ENCODE data around the gene HNRNPA1.

DNA sequence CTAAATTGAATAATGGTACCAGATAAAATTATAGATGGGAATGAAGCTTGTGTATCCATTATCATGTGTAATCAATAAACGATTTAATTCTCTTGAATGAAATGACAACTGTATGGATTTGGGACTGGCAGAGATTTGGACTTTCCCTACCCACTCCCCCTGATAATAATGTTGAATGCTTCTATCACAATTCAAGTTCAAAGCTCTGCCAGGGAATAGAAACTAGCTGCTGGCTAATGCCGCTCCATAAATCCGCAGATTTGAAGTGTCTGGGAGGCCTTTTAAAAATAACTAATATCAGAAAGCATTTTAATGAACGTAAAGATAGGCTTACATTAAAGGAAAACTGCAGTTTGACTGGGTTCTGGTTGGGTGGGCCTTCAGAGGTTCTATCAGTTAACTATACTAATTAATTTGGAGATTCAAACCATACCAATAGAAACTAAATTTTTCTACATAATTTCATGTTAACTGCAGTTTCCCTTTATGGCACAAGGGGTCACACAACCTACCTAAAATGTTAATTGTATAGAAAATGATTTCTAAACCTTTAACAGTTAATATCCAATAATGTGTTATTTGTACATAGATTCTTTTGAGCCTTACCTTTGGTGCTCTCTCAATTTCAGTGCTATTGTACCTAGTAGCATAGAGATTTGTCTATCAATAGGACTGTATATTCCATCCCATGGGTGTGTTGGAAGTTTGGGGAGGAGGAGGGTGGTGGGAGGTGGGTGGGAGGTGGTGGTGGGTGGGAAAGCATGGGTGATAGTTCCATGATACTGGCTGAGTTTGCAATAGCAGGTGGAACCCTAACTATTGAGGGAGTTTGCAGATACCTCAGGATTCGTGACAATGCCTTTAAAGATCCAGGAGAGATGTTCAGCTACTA lies 4.9 kb downstream of the HNRNPA1 start:
- TF ChIP-seq, protein P1, sequence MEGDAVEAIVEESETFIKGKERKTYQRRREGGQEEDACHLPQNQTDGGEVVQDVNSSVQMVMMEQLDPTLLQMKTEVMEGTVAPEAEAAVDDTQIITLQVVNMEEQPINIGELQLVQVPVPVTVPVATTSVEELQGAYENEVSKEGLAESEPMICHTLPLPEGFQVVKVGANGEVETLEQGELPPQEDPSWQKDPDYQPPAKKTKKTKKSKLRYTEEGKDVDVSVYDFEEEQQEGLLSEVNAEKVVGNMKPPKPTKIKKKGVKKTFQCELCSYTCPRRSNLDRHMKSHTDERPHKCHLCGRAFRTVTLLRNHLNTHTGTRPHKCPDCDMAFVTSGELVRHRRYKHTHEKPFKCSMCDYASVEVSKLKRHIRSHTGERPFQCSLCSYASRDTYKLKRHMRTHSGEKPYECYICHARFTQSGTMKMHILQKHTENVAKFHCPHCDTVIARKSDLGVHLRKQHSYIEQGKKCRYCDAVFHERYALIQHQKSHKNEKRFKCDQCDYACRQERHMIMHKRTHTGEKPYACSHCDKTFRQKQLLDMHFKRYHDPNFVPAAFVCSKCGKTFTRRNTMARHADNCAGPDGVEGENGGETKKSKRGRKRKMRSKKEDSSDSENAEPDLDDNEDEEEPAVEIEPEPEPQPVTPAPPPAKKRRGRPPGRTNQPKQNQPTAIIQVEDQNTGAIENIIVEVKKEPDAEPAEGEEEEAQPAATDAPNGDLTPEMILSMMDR (IDR thresholded peaks at IDR 0.05), result no peak
- TF ChIP-seq GTF2I (CRISPR knock-in tag; conservative IDR thresholded peaks at IDR 0.05) (no peak), FOXP1 (CRISPR knock-in tag; IDR thresholded peaks at IDR 0.05; ENCODE audit: borderline replicate concordance) (no peak), NR2C2 (CRISPR knock-in tag; IDR thresholded peaks at IDR 0.05) (no peak), FOXJ3 (CRISPR knock-in tag; IDR thresholded peaks at IDR 0.05; ENCODE audit: borderline replicate concordance) (no peak), NR1H2 (CRISPR knock-in tag; IDR thresholded peaks at IDR 0.05) (no peak)
- TF ChIP-seq, protein P2, sequence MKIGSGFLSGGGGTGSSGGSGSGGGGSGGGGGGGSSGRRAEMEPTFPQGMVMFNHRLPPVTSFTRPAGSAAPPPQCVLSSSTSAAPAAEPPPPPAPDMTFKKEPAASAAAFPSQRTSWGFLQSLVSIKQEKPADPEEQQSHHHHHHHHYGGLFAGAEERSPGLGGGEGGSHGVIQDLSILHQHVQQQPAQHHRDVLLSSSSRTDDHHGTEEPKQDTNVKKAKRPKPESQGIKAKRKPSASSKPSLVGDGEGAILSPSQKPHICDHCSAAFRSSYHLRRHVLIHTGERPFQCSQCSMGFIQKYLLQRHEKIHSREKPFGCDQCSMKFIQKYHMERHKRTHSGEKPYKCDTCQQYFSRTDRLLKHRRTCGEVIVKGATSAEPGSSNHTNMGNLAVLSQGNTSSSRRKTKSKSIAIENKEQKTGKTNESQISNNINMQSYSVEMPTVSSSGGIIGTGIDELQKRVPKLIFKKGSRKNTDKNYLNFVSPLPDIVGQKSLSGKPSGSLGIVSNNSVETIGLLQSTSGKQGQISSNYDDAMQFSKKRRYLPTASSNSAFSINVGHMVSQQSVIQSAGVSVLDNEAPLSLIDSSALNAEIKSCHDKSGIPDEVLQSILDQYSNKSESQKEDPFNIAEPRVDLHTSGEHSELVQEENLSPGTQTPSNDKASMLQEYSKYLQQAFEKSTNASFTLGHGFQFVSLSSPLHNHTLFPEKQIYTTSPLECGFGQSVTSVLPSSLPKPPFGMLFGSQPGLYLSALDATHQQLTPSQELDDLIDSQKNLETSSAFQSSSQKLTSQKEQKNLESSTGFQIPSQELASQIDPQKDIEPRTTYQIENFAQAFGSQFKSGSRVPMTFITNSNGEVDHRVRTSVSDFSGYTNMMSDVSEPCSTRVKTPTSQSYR (CRISPR knock-in tag; IDR thresholded peaks at IDR 0.05), result no peak
- TF ChIP-seq, protein P3, sequence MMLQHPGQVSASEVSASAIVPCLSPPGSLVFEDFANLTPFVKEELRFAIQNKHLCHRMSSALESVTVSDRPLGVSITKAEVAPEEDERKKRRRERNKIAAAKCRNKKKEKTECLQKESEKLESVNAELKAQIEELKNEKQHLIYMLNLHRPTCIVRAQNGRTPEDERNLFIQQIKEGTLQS (CRISPR knock-in tag; conservative IDR thresholded peaks at IDR 0.05), result no peak
- TF ChIP-seq, protein P4, sequence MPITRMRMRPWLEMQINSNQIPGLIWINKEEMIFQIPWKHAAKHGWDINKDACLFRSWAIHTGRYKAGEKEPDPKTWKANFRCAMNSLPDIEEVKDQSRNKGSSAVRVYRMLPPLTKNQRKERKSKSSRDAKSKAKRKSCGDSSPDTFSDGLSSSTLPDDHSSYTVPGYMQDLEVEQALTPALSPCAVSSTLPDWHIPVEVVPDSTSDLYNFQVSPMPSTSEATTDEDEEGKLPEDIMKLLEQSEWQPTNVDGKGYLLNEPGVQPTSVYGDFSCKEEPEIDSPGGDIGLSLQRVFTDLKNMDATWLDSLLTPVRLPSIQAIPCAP (CRISPR knock-in tag; IDR thresholded peaks at IDR 0.05), result no peak

All from WTC11 (cell line).